AG04449 (cell line): ENCODE results near the gene SRRM5.
"Not testable (repeated sequence)": the region's sequence is repeated elsewhere in the genome, so short reads cannot be mapped to it uniquely, and the experiment has no call there.

Experiments used
- CTCF ChIA-PET: fragments of 350-600 bp; formaldehyde crosslinking; extraction: SDS; loops from one replicate; lab custom pipeline; 2021; ENCODE audit warnings: antibody characterized with exemption; lab: Yijun Ruan, JAX
- POLR2A ChIA-PET: fragments of 400-600, 350-600 bp; formaldehyde crosslinking; extraction: SDS; loops from one replicate; lab custom pipeline; 2020; ENCODE audit warnings: antibody characterized with exemption, inconsistent platforms; lab: Yijun Ruan, JAX
- DNase-seq: peaks from one replicate; pipeline ENCODE4 v3.0.0-alpha.2; 2010; ENCODE audit warnings: low read depth, low spot score
- H3K4me3 ChIP-seq: 2 replicates; pipeline ENCODE4 v1.5.1; 2011; ENCODE audit warnings: low read depth, mild to moderate bottlenecking, control low read depth, low read length
- CTCF ChIP-seq: IDR thresholded peaks from one replicate; pipeline ENCODE4 v1.5.1; 2011; ENCODE audit warnings: mild to moderate bottlenecking, moderate library complexity, low read length, control low read depth, inconsistent platforms; ENCODE audit not compliant: insufficient read depth; ENCODE audit errors: missing control alignments

Gene SRRM5

GRCh38 chr19:43642531-43642930, 30.6 kb downstream of the SRRM5 start:
- no peak for TF ChIP-seq CTCF
- ChIA-PET POLR2A (no interaction called here), CTCF (interaction anchor here (0.6 to 1.8 kb wide), 4 partner anchors 10 to 67 kb away, joined by 3 to 8 read pairs (median 4); partner anchors contain the start of genes PINLYP and XRCC1)
- H3K4me3 ChIP-seq: no peak overlapping the region
- DNase-seq: no peak

- TF ChIP-seq CTCF: no peak
- H3K4me3 ChIP-seq: no peak overlapping the region
- CTCF ChIA-PET: interaction anchor here (1.3 kb wide), 1 partner anchor 9 kb away, joined by 5 read pairs; no protein-coding TSS in a partner anchor
- DNase-seq: no peak
- POLR2A ChIA-PET: no interaction called here
Measured at GRCh38 chr19:43643326-43643725, 31.4 kb downstream of the SRRM5 start.

- CTCF ChIA-PET: no interaction called here
- no peak for DNase-seq
- POLR2A ChIA-PET: no interaction called here
- no peak for TF ChIP-seq CTCF
- H3K4me3 ChIP-seq: no peak overlapping the region
Measured at GRCh38 chr19:43644181-43644580, 32.3 kb downstream of the SRRM5 start.

GRCh38 chr19:43648633-43649032, 36.7 kb downstream of the SRRM5 start:
- TF ChIP-seq CTCF: no peak
- no peak overlapping the region for H3K4me3 ChIP-seq
- no peak for DNase-seq
- POLR2A ChIA-PET: no interaction called here
- CTCF ChIA-PET: interaction anchor here (0.7 to 1.5 kb wide), 4 partner anchors 11 to 201 kb away, joined by 3 to 7 read pairs (median 3); partner anchors contain the start of genes IRGQ and ZNF576

GRCh38 chr19:43649514-43649913, 37.6 kb downstream of the SRRM5 start:
- no peak for TF ChIP-seq CTCF
- no peak overlapping the region for H3K4me3 ChIP-seq
- POLR2A ChIA-PET: no interaction called here
- DNase-seq: no peak
- CTCF ChIA-PET: interaction anchor here (1.0 to 1.5 kb wide), 4 partner anchors 11 to 202 kb away, joined by 3 to 7 read pairs (median 4); no protein-coding TSS in a partner anchor

- CTCF ChIA-PET: interaction anchor here (1.0 to 1.5 kb wide), 2 partner anchors 15 to 18 kb away, joined by 3 to 5 read pairs; no protein-coding TSS in a partner anchor
- POLR2A ChIA-PET, DNase-seq, H3K4me3 ChIP-seq: not testable (repeated sequence)
Measured at GRCh38 chr19:43650276-43650675, 38.4 kb downstream of the SRRM5 start.
